Neural progenitor cell (in vitro differentiated cells): ENCODE measurements around the gene PGR. TPM values are rescaled to one million over a fixed set of nuclear protein-coding genes. Genes with fewer than 3 reads are reported as not detected.

Experiments
- DNase-seq: peaks from one replicate; pipeline ENCODE4 v3.0.0-alpha.2; 2016; ENCODE audit warnings: low spot score
- H2AFZ ChIP-seq: fragments of 200-600 bp; sonication (generic); replicated peaks from 2 replicates; pipeline ENCODE4 v1.6.1; 2016; ENCODE audit warnings: antibody characterized with exemption
- H3F3A ChIP-seq: fragments of 200-600 bp; sonication (generic); 2 replicates; pipeline ENCODE4 v1.6.1; 2016; ENCODE audit warnings: antibody characterized with exemption, low read depth
- H3K27ac ChIP-seq: fragments of 200-600 bp; sonication (generic); 2 replicates; pipeline ENCODE4 v1.5.1; 2016; ENCODE audit warnings: mild to moderate bottlenecking
- H3K27me3 ChIP-seq: fragments of 200-600 bp; sonication (generic); 2 replicates; pipeline ENCODE4 v1.6.1; 2016; ENCODE audit warnings: mild to moderate bottlenecking, moderate library complexity
- H3K36me3 ChIP-seq: fragments of 200-600 bp; sonication (generic); 2 replicates; pipeline ENCODE4 v1.5.1; 2016
- H3K4me1 ChIP-seq: fragments of 200-600 bp; sonication (generic); 2 replicates; pipeline ENCODE4 v1.6.1; 2016; ENCODE audit warnings: mixed run types
- H3K4me2 ChIP-seq: fragments of 200-600 bp; sonication (generic); 2 replicates; pipeline ENCODE4 v1.6.1; 2016
- H3K4me3 ChIP-seq: fragments of 200-600 bp; sonication (generic); 2 replicates; pipeline ENCODE4 v1.5.1; 2016
- H3K79me2 ChIP-seq: fragments of 200-600 bp; sonication (generic); 2 replicates; pipeline ENCODE4 v1.6.1; 2016; ENCODE audit warnings: low read depth
- H3K9ac ChIP-seq: fragments of 200-600 bp; sonication (generic); 2 replicates; pipeline ENCODE4 v1.6.1; 2016
- H3K9me3 ChIP-seq: fragments of 200-600 bp; sonication (generic); 2 replicates; pipeline ENCODE4 v1.5.1; 2016; ENCODE audit warnings: low read depth
- H4K20me1 ChIP-seq: fragments of 200-600 bp; sonication (generic); 2 replicates; pipeline ENCODE4 v1.6.1; 2016; ENCODE audit warnings: low read depth
- H3K27ac Mint-ChIP-seq: 3 replicates; pipeline ENCODE4 v1.8.0; 2021; ENCODE audit warnings: mixed read lengths
- H3K27me3 Mint-ChIP-seq: 2 replicates; pipeline ENCODE4 v1.8.0; 2022; ENCODE audit warnings: low read depth, mild to moderate bottlenecking, inconsistent platforms, moderate library complexity, mixed read lengths; ENCODE audit not compliant: insufficient read depth
- H3K36me3 Mint-ChIP-seq: 3 replicates; pipeline ENCODE4 v1.8.0; 2021; ENCODE audit warnings: mixed read lengths
- H3K4me1 Mint-ChIP-seq: 3 replicates; pipeline ENCODE4 v1.8.0; 2021; ENCODE audit warnings: mixed read lengths
- H3K4me3 Mint-ChIP-seq: 3 replicates; pipeline ENCODE4 v1.8.0; 2021; ENCODE audit warnings: mild to moderate bottlenecking, moderate library complexity, mixed read lengths
- H3K9me3 Mint-ChIP-seq: 3 replicates; pipeline ENCODE4 v1.8.0; 2020; ENCODE audit warnings: mixed read lengths
- CTCF ChIP-seq: fragments of 200-600 bp; sonication (generic); IDR thresholded peaks from 2 replicates; pipeline ENCODE4 v1.5.1; 2017; ENCODE audit warnings: antibody characterized with exemption, mild to moderate bottlenecking
- EZH2 ChIP-seq: fragments of 200-600 bp; sonication (generic); IDR thresholded peaks from 2 replicates; pipeline ENCODE4 v1.6.1; 2017; ENCODE audit warnings: antibody characterized with exemption, mild to moderate bottlenecking, moderate library complexity
- EZH2phosphoT487 ChIP-seq: fragments of 200-600 bp; sonication (generic); IDR thresholded peaks from 2 replicates; pipeline ENCODE4 v1.6.1; 2017; ENCODE audit warnings: antibody characterized with exemption
- total RNA-seq: library from RNA; depleted of rRNA; stranded (reverse); fragments of >200 nt; gene quantifications from 2 replicates; pipeline ENCODE4 v1.2.3, GENCODE V29; 2015; ENCODE audit warnings: low replicate concordance

The PGR gene
- total RNA-seq, 1 donor from 2014 or later = 0.07 TPM

GRCh38 chr11:100981196-100981824, 148.3 kb downstream of the PGR start:
- Histone ChIP-seq H3K4me2 (no peak overlapping the region), H3F3A (peaks cover 3% of the 10 kb centered on the region), H3K79me2 (no peaks in the 10 kb centered on the region), H3K4me1 (peaks cover 12% of the 10 kb centered on the region), H2AFZ (no peak overlapping the region), H3K9ac (no peak overlapping the region), H3K27me3 (no peaks in the 10 kb centered on the region), H3K4me3 (no peak overlapping the region), H3K27ac (no peak overlapping the region), H3K9me3 (no peaks in the 10 kb centered on the region), H4K20me1 (no peaks in the 10 kb centered on the region), H3K36me3 (no peaks in the 10 kb centered on the region)
- Mint-ChIP-seq H3K9me3 (no peaks in the 10 kb centered on the region), H3K27me3 (no peaks in the 10 kb centered on the region), H3K36me3 (no peaks in the 10 kb centered on the region), H3K4me1 (peaks cover 9% of the 10 kb centered on the region), H3K4me3 (no peak overlapping the region), H3K27ac (no peak overlapping the region)
- no peak for DNase-seq
- TF ChIP-seq CTCF (no peak), EZH2 (no peak), EZH2phosphoT487 (no peak)

- Histone ChIP-seq H3K27me3 (no peaks in the 10 kb centered on the region), H3K4me3 (no peak overlapping the region), H3K27ac (no peak overlapping the region), H3K9me3 (no peaks in the 10 kb centered on the region), H2AFZ (no peak overlapping the region), H3K4me2 (no peak overlapping the region), H3K4me1 (peaks cover 12% of the 10 kb centered on the region), H3F3A (peaks cover 3% of the 10 kb centered on the region), H3K79me2 (no peaks in the 10 kb centered on the region), H3K9ac (no peak overlapping the region), H4K20me1 (no peaks in the 10 kb centered on the region), H3K36me3 (no peaks in the 10 kb centered on the region)
- peaks cover 9% of the 10 kb centered on the region for H3K4me1 Mint-ChIP-seq
- no peaks in the 10 kb centered on the region for H3K36me3 Mint-ChIP-seq
- H3K27me3 Mint-ChIP-seq = no peaks in the 10 kb centered on the region
- DNase-seq = peak; percentile 22
- no peak overlapping the region for H3K4me3 Mint-ChIP-seq
- TF ChIP-seq EZH2phosphoT487 (no peak), EZH2 (no peak), CTCF (peak; percentile 60)
- no peaks in the 10 kb centered on the region for H3K9me3 Mint-ChIP-seq
- H3K27ac Mint-ChIP-seq = no peak overlapping the region
These were observed 149.5 kb downstream of the PGR start for GRCh38 chr11:100980156-100980555.
